ENCODE measurements around the gene TRERF1.

DNA sequence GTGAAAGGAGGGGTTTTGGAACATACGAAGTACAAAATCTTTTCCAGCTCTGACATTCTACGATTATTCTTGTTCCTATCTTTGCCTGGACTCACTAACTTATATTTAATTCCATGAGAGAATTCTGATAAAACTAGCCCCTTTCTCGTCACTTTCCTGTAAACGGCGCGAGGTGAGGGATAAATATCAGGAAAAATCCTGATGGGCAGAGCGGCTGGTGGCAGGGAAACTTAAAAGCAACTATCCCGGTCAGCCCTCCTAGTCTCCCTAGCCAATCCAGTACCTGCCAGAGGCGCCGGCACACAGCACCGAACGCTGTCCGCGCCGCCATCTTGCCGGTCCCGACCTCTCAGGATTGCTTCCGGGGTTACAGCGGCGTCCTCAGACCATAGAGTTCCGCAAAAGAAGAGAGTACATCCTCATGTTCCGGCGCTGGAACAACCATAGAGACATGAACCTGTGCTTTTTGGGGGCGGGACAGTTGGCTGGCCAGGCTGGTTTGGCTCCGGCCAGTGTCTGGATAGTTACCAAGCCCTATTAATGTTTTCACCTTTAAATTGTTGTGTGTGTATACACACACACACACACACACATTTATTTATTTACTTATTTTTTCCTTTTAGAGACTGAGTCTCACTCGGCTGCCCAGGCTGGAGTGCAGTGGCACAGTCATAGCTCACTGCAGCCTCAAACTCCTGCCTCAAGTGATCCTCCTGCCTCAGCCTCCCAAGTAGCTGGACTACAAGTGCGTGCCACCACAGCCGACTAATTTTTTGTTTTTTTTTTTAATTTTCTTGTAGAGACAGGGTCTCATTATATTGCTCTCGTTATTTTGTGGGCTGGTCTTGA, 234.0 kb downstream of the TRERF1 start, which contains the start of gene MRPS10:
- TF ChIP-seq, protein P1, sequence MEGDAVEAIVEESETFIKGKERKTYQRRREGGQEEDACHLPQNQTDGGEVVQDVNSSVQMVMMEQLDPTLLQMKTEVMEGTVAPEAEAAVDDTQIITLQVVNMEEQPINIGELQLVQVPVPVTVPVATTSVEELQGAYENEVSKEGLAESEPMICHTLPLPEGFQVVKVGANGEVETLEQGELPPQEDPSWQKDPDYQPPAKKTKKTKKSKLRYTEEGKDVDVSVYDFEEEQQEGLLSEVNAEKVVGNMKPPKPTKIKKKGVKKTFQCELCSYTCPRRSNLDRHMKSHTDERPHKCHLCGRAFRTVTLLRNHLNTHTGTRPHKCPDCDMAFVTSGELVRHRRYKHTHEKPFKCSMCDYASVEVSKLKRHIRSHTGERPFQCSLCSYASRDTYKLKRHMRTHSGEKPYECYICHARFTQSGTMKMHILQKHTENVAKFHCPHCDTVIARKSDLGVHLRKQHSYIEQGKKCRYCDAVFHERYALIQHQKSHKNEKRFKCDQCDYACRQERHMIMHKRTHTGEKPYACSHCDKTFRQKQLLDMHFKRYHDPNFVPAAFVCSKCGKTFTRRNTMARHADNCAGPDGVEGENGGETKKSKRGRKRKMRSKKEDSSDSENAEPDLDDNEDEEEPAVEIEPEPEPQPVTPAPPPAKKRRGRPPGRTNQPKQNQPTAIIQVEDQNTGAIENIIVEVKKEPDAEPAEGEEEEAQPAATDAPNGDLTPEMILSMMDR (IDR thresholded peaks at IDR 0.05; ENCODE audit: insufficient read depth, low read length, poor library complexity, severe bottlenecking) = no peak
- no peak for TF ChIP-seq EZH2phosphoT487 (conservative IDR thresholded peaks at IDR 0.05; ENCODE audit: low read length)
